ENCODE results near the gene BEND7.
"Not testable (repeated sequence)": the region's sequence is repeated elsewhere in the genome, so short reads cannot be mapped to it uniquely, and the experiment has no call there.

GRCh38 chr10:13427943-13428342, 100.9 kb downstream of the BEND7 start:
- TF ChIP-seq CTCF (IDR thresholded peaks at IDR 0.05); POLR2AphosphoS5 (IDR thresholded peaks at IDR 0.05; ENCODE audit: low read depth, low read length): not testable (repeated sequence)

All from Panc1 (cell line).